HepG2 (cell line): ENCODE measurements around the gene LLGL2. TPM values are rescaled to one million over a fixed set of nuclear protein-coding genes. Genes with fewer than 3 reads are reported as not detected.

Experiments used
- HHEX ChIP-seq: IDR thresholded peaks from 2 replicates; pipeline ENCODE4 v1.6.1; 2016; ENCODE audit warnings: control low read depth
- PAXIP1 ChIP-seq: sonication (generic); formaldehyde crosslinking; conservative IDR thresholded peaks from 2 replicates; pipeline ENCODE4 v1.4.0; 2020; ENCODE audit warnings: mild to moderate bottlenecking, missing genetic modification reagents, moderate library complexity
- POLR2AphosphoS5 ChIP-seq: IDR thresholded peaks from 2 replicates; pipeline ENCODE4 v1.6.1; 2012; ENCODE audit warnings: low read depth, low read length
- PRMT3 ChIP-seq: sonication (generic); formaldehyde crosslinking; IDR thresholded peaks from 2 replicates; pipeline ENCODE4 v1.8.1; 2022; ENCODE audit warnings: low read depth, mild to moderate bottlenecking, moderate library complexity, missing genetic modification reagents, borderline replicate concordance
- SAP130 ChIP-seq: IDR thresholded peaks from 2 replicates; pipeline ENCODE4 v1.6.1; 2016; ENCODE audit warnings: low read depth
- STAT6 ChIP-seq: sonication (generic); formaldehyde crosslinking; IDR thresholded peaks from 2 replicates; pipeline ENCODE4 v1.4.0; 2020; ENCODE audit warnings: missing genetic modification reagents, mild to moderate bottlenecking, borderline replicate concordance
- TAF15 ChIP-seq: fragments of 200-400 bp; formaldehyde crosslinking; IDR thresholded peaks from one replicate; pipeline ENCODE4 v1.6.1; 2018; ENCODE audit warnings: mild to moderate bottlenecking, low read depth, low read length; ENCODE audit not compliant: poor library complexity, severe bottlenecking
- ZNF547 ChIP-seq: sonication (generic); formaldehyde crosslinking; IDR thresholded peaks from 2 replicates; pipeline ENCODE4 v1.5.1; 2020; ENCODE audit warnings: mild to moderate bottlenecking, missing genetic modification reagents
- ZNF737 ChIP-seq: sonication (generic); formaldehyde crosslinking; IDR thresholded peaks from 2 replicates; pipeline ENCODE4 v1.5.0; 2020; ENCODE audit warnings: missing genetic modification reagents, mild to moderate bottlenecking, borderline replicate concordance
- polyA plus RNA-seq, 8 experiments: library from polyadenylated mRNA; depleted of rRNA in 3 of 8; stranded (reverse) in 7 of 8; unstranded in 1 of 8; fragments of >200 nt; fragmentation: Illumina TruSeq in 4 of 8; extraction: Trizol in 4 of 8; gene quantifications; 2 replicates each; pipeline versions ENCODE4 v1.2.1 to v1.2.3, GENCODE V29; 2011 to 2016; ENCODE audit warnings: low read depth in 4 of 8, missing spikeins in 1 of 8, mixed read lengths in 1 of 8; ENCODE audit not compliant: insufficient read depth in 1 of 8
- total RNA-seq, 5 experiments: library from RNA; depleted of rRNA; stranded (reverse); fragments of >200 nt; fragmentation: Illumina TruSeq; extraction: Trizol; gene quantifications; 2 replicates each; pipeline ENCODE4 v1.2.3, GENCODE V29; 2016; ENCODE audit warnings: low read depth in 1 of 5
- TF ChIP-seq, protein P1 (sequence below): sonication (generic); formaldehyde crosslinking; IDR thresholded peaks from 2 replicates; pipeline ENCODE4 v1.8.0; 2022; ENCODE audit warnings: missing genetic modification reagents, mild to moderate bottlenecking, moderate library complexity, borderline replicate concordance
- TF ChIP-seq, protein P2 (sequence below): sonication (generic); formaldehyde crosslinking; IDR thresholded peaks from 2 replicates; pipeline ENCODE4 v1.4.0; 2020; ENCODE audit warnings: mild to moderate bottlenecking, missing genetic modification reagents
- TF ChIP-seq, protein P3 (sequence below): sonication (generic); formaldehyde crosslinking; IDR thresholded peaks from 2 replicates; pipeline ENCODE4 v1.4.0; 2020; ENCODE audit warnings: low read depth, mild to moderate bottlenecking, missing genetic modification reagents
- TF ChIP-seq, protein P4 (sequence below): sonication (generic); formaldehyde crosslinking; IDR thresholded peaks from 2 replicates; pipeline ENCODE4 v1.4.0; 2020; ENCODE audit warnings: missing genetic modification reagents

Gene LLGL2
- total and polyA plus RNA-seq, 2 of the 13 experiments (the other 11 are each of a cell fraction or from before 2014, with no cell fraction given), result 83.0 to 86.7 TPM

DNA sequence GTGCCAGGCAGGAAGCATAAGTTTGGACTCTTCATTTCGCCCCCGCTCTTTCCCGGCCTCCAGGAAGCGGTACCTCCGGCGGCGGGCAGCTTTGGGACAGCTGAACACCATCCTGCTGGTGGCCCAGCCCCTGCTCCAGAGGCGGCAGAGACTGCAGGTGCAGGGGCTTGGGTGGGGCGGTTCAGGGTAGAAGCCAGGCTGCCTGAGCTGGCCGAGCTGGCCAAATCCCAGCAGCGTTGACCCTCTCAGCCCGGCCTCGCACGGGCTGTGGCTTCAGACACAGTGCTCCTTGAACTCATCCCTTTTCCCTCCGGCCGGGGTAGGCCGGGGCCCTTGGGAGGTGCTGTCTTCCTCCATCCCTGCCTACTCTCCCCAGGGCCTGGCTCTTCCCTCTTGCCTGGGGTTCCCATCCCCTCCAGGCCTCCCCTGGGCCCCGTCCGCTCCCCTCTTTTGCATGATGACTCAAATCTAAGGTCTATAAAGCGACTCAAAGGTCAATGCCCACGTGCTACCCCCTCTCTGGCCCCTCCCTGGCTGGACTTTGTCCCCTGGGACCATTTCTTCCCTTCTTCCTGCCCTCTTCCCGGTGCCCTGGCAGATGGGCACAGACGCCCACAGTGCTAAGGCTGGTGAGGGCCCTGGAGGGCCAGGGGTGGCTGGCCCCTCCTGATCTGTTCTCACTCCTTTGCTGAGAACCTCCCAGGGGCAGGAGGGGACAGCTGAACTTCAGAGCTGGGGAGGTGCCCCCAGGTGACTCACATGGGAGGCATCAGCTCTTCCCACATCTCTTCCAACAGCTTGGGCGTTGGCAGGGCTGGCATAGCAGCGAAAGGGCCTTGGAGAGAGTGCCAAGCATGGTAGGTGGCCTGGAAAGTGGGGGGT lies 84.8 kb downstream of the LLGL2 start (continued):
- TF ChIP-seq STAT6 (CRISPR knock-in tag), result no peak
- TF ChIP-seq, protein P1, sequence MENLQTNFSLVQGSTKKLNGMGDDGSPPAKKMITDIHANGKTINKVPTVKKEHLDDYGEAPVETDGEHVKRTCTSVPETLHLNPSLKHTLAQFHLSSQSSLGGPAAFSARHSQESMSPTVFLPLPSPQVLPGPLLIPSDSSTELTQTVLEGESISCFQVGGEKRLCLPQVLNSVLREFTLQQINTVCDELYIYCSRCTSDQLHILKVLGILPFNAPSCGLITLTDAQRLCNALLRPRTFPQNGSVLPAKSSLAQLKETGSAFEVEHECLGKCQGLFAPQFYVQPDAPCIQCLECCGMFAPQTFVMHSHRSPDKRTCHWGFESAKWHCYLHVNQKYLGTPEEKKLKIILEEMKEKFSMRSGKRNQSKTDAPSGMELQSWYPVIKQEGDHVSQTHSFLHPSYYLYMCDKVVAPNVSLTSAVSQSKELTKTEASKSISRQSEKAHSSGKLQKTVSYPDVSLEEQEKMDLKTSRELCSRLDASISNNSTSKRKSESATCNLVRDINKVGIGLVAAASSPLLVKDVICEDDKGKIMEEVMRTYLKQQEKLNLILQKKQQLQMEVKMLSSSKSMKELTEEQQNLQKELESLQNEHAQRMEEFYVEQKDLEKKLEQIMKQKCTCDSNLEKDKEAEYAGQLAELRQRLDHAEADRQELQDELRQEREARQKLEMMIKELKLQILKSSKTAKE (CRISPR knock-in tag), result no peak
- no peak for TF ChIP-seq PRMT3 (CRISPR knock-in tag)
- TF ChIP-seq, protein P2, sequence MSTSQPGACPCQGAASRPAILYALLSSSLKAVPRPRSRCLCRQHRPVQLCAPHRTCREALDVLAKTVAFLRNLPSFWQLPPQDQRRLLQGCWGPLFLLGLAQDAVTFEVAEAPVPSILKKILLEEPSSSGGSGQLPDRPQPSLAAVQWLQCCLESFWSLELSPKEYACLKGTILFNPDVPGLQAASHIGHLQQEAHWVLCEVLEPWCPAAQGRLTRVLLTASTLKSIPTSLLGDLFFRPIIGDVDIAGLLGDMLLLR (CRISPR knock-in tag), result no peak
- TF ChIP-seq, protein P3, sequence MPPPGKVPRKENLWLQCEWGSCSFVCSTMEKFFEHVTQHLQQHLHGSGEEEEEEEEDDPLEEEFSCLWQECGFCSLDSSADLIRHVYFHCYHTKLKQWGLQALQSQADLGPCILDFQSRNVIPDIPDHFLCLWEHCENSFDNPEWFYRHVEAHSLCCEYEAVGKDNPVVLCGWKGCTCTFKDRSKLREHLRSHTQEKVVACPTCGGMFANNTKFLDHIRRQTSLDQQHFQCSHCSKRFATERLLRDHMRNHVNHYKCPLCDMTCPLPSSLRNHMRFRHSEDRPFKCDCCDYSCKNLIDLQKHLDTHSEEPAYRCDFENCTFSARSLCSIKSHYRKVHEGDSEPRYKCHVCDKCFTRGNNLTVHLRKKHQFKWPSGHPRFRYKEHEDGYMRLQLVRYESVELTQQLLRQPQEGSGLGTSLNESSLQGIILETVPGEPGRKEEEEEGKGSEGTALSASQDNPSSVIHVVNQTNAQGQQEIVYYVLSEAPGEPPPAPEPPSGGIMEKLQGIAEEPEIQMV (CRISPR knock-in tag), result no peak
- TF ChIP-seq SAP130, result peak; percentile 60
- no peak for TF ChIP-seq POLR2AphosphoS5
- TF ChIP-seq TAF15, result peak; percentile 11
- TF ChIP-seq, protein P4, sequence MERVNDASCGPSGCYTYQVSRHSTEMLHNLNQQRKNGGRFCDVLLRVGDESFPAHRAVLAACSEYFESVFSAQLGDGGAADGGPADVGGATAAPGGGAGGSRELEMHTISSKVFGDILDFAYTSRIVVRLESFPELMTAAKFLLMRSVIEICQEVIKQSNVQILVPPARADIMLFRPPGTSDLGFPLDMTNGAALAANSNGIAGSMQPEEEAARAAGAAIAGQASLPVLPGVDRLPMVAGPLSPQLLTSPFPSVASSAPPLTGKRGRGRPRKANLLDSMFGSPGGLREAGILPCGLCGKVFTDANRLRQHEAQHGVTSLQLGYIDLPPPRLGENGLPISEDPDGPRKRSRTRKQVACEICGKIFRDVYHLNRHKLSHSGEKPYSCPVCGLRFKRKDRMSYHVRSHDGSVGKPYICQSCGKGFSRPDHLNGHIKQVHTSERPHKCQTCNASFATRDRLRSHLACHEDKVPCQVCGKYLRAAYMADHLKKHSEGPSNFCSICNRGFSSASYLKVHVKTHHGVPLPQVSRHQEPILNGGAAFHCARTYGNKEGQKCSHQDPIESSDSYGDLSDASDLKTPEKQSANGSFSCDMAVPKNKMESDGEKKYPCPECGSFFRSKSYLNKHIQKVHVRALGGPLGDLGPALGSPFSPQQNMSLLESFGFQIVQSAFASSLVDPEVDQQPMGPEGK (CRISPR knock-in tag), result peak; percentile 85
- peak; percentile 82 for TF ChIP-seq PAXIP1 (CRISPR knock-in tag)
- TF ChIP-seq ZNF737 (CRISPR knock-in tag), result no peak
- no peak; the same call in 1 of the 2 replicates for TF ChIP-seq ZNF547
- TF ChIP-seq HHEX (CRISPR knock-in tag), result 0 out of 2 replicates have a peak, but pooled peaks have one; percentile 16
